HepG2 (cell line): ENCODE measurements around the gene RRP9. TPM values are rescaled to one million over a fixed set of nuclear protein-coding genes. Genes with fewer than 3 reads are reported as not detected.

Experiments used
- AHR ChIP-seq: IDR thresholded peaks from 2 replicates; pipeline ENCODE4 v1.6.1; 2018; ENCODE audit warnings: missing genetic modification reagents, missing compliant biosample characterization
- HOXD1 ChIP-seq: sonication (generic); formaldehyde crosslinking; IDR thresholded peaks from 2 replicates; pipeline ENCODE4 v1.5.0; 2020; ENCODE audit warnings: missing genetic modification reagents
- NFATC3 ChIP-seq: sonication (generic); formaldehyde crosslinking; IDR thresholded peaks from 2 replicates; pipeline ENCODE4 v1.5.1; 2020; ENCODE audit warnings: mild to moderate bottlenecking, missing genetic modification reagents
- ZSCAN20 ChIP-seq: sonication (generic); formaldehyde crosslinking; IDR thresholded peaks from 2 replicates; pipeline ENCODE4 v1.4.0; 2020; ENCODE audit warnings: missing genetic modification reagents, mild to moderate bottlenecking, borderline replicate concordance
- polyA plus RNA-seq, 8 experiments: library from polyadenylated mRNA; depleted of rRNA in 3 of 8; stranded (reverse) in 7 of 8; unstranded in 1 of 8; fragments of >200 nt; fragmentation: Illumina TruSeq in 4 of 8; extraction: Trizol in 4 of 8; gene quantifications; 2 replicates each; pipeline versions ENCODE4 v1.2.1 to v1.2.3, GENCODE V29; 2011 to 2016; ENCODE audit warnings: low read depth in 4 of 8, missing spikeins in 1 of 8, mixed read lengths in 1 of 8; ENCODE audit not compliant: insufficient read depth in 1 of 8
- total RNA-seq, 5 experiments: library from RNA; depleted of rRNA; stranded (reverse); fragments of >200 nt; fragmentation: Illumina TruSeq; extraction: Trizol; gene quantifications; 2 replicates each; pipeline ENCODE4 v1.2.3, GENCODE V29; 2016; ENCODE audit warnings: low read depth in 1 of 5
- TF ChIP-seq, protein P1 (sequence below): sonication (generic); formaldehyde crosslinking; IDR thresholded peaks from 2 replicates; pipeline ENCODE4 v1.4.0; 2020; ENCODE audit warnings: low read depth, mild to moderate bottlenecking, missing genetic modification reagents
- TF ChIP-seq, protein P2 (sequence below): IDR thresholded peaks from 2 replicates; pipeline ENCODE4 v1.6.1; 2016; ENCODE audit warnings: missing biosample characterization, missing genetic modification reagents, low read depth
- TF ChIP-seq, protein P3 (sequence below): sonication (generic); formaldehyde crosslinking; IDR thresholded peaks from 2 replicates; pipeline ENCODE4 v1.5.0; 2020; ENCODE audit warnings: mild to moderate bottlenecking, missing genetic modification reagents

Gene RRP9
- total and polyA plus RNA-seq, 2 of the 13 experiments (the other 11 are each of a cell fraction or from before 2014, with no cell fraction given), result 14.8 to 44.0 TPM

DNA sequence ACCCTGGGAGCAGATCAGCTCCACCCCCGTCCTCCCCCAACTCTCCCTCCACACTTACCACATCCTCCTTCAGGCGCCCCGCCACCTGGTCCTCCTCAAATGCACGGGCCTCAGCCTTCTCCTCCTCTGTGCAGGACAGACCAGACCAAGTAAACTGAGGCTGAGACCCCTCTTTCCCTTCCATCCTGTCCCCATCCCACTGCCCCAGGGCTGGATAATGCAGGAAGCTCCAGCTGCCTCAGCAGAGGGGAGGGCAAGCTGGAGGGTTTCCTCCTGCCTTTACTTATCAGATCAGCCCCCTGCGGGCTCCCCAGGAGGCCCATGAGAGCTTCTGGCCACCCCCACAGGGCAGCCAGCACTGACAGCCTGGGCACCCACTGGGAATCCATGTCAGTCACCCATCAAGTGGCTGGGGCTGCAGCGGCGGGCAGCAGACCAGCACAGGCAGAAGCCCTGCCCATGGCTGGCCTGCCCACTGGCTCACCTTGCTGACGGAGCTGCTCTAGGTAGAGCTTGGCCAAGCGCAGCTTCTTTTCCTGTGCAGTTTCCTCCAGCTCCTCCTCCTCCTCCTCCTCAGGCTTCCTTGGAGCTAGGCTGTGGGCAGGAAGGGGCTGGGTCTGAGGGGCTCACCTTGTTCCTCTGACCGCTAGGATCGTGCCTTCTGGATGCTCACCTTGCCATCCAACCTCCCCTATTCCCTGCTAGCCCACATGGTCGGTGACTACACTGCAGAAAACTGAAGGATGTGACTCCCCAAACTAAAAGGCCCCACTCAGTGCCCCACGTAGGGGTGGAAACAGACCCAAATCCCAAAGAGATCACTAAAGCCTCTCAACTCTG is 3.9 kb downstream of the RRP9 start (continued):
- TF ChIP-seq NFATC3 (CRISPR knock-in tag) (no peak), AHR (CRISPR knock-in tag) (no peak), HOXD1 (no peak), ZSCAN20 (CRISPR knock-in tag) (no peak)
- TF ChIP-seq, protein P1, sequence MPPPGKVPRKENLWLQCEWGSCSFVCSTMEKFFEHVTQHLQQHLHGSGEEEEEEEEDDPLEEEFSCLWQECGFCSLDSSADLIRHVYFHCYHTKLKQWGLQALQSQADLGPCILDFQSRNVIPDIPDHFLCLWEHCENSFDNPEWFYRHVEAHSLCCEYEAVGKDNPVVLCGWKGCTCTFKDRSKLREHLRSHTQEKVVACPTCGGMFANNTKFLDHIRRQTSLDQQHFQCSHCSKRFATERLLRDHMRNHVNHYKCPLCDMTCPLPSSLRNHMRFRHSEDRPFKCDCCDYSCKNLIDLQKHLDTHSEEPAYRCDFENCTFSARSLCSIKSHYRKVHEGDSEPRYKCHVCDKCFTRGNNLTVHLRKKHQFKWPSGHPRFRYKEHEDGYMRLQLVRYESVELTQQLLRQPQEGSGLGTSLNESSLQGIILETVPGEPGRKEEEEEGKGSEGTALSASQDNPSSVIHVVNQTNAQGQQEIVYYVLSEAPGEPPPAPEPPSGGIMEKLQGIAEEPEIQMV (CRISPR knock-in tag), result no peak
- TF ChIP-seq, protein P2, sequence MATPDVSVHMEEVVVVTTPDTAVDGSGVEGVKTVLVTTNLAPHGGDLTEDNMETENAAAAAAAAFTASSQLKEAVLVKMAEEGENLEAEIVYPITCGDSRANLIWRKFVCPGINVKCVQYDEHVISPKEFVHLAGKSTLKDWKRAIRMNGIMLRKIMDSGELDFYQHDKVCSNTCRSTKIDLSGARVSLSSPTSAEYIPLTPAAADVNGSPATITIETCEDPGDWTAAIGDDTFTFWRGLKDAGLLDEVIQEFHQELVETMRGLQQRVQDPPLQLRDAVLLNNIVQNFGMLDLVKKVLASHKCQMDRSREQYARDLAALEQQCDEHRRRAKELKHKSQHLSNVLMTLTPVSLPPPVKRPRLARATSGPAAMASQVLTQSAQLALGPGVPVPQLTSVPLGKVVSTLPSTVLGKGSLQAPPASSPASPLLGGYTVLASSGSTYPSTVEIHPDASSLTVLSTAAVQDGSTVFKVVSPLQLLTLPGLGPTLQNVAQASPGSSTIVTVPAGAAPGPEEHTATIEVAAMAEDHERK (CRISPR knock-in tag), result no peak
- TF ChIP-seq, protein P3, sequence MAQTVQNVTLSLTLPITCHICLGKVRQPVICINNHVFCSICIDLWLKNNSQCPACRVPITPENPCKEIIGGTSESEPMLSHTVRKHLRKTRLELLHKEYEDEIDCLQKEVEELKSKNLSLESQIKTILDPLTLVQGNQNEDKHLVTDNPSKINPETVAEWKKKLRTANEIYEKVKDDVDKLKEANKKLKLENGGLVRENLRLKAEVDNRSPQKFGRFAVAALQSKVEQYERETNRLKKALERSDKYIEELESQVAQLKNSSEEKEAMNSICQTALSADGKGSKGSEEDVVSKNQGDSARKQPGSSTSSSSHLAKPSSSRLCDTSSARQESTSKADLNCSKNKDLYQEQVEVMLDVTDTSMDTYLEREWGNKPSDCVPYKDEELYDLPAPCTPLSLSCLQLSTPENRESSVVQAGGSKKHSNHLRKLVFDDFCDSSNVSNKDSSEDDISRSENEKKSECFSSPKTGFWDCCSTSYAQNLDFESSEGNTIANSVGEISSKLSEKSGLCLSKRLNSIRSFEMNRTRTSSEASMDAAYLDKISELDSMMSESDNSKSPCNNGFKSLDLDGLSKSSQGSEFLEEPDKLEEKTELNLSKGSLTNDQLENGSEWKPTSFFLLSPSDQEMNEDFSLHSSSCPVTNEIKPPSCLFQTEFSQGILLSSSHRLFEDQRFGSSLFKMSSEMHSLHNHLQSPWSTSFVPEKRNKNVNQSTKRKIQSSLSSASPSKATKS (CRISPR knock-in tag), result no peak
